Measurements from ENCODE around the gene CNTNAP2. TPM values are rescaled to one million over a fixed set of nuclear protein-coding genes. Genes with fewer than 3 reads are reported as not detected.

The CNTNAP2 gene
- total and polyA plus RNA-seq, 2 of the 13 experiments (the other 11 are each of a cell fraction or from before 2014, with no cell fraction given) = 0.40 to 0.42 TPM

- DNase-seq (ENCODE audit: low spot score) = no peak
- no peak overlapping the region for H3K27ac ChIP-seq (ENCODE audit: extremely low read length, insufficient read depth, low read length)
- TF ChIP-seq HMG20A (CRISPR knock-in tag; IDR thresholded peaks at IDR 0.05; ENCODE audit: borderline replicate concordance) = no peak
- no peak for TF ChIP-seq SMC3 (IDR thresholded peaks at IDR 0.05; ENCODE audit: low read length)
- no peak for TF ChIP-seq BCL6 (CRISPR knock-in tag; IDR thresholded peaks at IDR 0.05)
- no peak for TF ChIP-seq ZNF382 (CRISPR knock-in tag; IDR thresholded peaks at IDR 0.05; ENCODE audit: borderline replicate concordance)
- no peak for TF ChIP-seq CBX2 (IDR thresholded peaks at IDR 0.05; ENCODE audit: low read depth, low read length)
- TF ChIP-seq CBX2 (CRISPR knock-in tag; IDR thresholded peaks at IDR 0.05; ENCODE audit: low read depth) = no peak
- no peak for TF ChIP-seq ZBTB7B (CRISPR knock-in tag; IDR thresholded peaks at IDR 0.05)
- no peak for TF ChIP-seq ZNF784 (CRISPR knock-in tag; IDR thresholded peaks at IDR 0.05; ENCODE audit: borderline replicate concordance)
- TF ChIP-seq SMARCC2 (IDR thresholded peaks at IDR 0.05) = no peak
- TF ChIP-seq TERF1 (CRISPR knock-in tag; IDR thresholded peaks at IDR 0.05) = no peak
- TF ChIP-seq ZXDC (CRISPR knock-in tag; IDR thresholded peaks at IDR 0.05) = no peak
- TF ChIP-seq MEF2D (CRISPR knock-in tag; IDR thresholded peaks at IDR 0.05) = no peak
- no peak for TF ChIP-seq MEIS2 (CRISPR knock-in tag; IDR thresholded peaks at IDR 0.05)
- no peak for TF ChIP-seq EZH2 (conservative IDR thresholded peaks at IDR 0.05; ENCODE audit: low read depth, low read length)
- TF ChIP-seq ZNF329 (CRISPR knock-in tag; IDR thresholded peaks at IDR 0.05; ENCODE audit: low read depth) = no peak
- no peak for TF ChIP-seq FOSL1 (CRISPR knock-in tag; IDR thresholded peaks at IDR 0.05; ENCODE audit: borderline replicate concordance)
- TF ChIP-seq GABPB1 (CRISPR knock-in tag; IDR thresholded peaks at IDR 0.05) = no peak
- H2AFZ ChIP-seq (ENCODE audit: low read length) = no peak overlapping the region
- in situ Hi-C loops (cut with HindIII; ENCODE audit: extremely low pct_ligation_motif_present, low pct_unique_long_range_greater_than_20kb) (no loop called here), intact Hi-C loops (cut with micrococcal nuclease; ENCODE audit: unreplicated experiment) (no loop called here)
- no peak overlapping the region for H3K4me2 ChIP-seq (ENCODE audit: low read depth, low read length)
- no peaks in the 10 kb centered on the region for H3K79me2 ChIP-seq (ENCODE audit: insufficient read depth, low read length)
- 0% methylated on average over 2 of the region's 2 CpGs for WGBS (ENCODE audit: low lambda C conversion rate)
- H3K4me3 ChIP-seq (replicated peaks in 1 of 3; ENCODE audit: insufficient read depth in 1 of 3, low read depth in 2 of 3, low read length in 3 of 3) = no peak overlapping the region
- no peaks in the 10 kb centered on the region for H4K20me1 ChIP-seq (ENCODE audit: insufficient read depth, low read length)
- H3K36me3 ChIP-seq (replicated peaks in 1 of 2; ENCODE audit: control insufficient read depth in 1 of 2, insufficient read depth in 2 of 2, low read length in 2 of 2) = no peaks in the 10 kb centered on the region
- no peak for FAIRE-seq
- POLR2A ChIA-PET = no interaction called here
- H3K9ac ChIP-seq (ENCODE audit: insufficient read depth, low read depth, low read length) = no peak overlapping the region
- H3K4me1 ChIP-seq (ENCODE audit: insufficient read depth, low read length) = no peaks in the 10 kb centered on the region
- ATAC-seq = no peak
- no peaks in the 10 kb centered on the region for H3K27me3 ChIP-seq (ENCODE audit: control insufficient read depth in 1 of 2, insufficient read depth in 2 of 2, low read length in 2 of 2)
- BruUV-seq (replicated peaks) = no TSS peak
- H3K9me3 ChIP-seq (ENCODE audit: low read length) = peaks cover 67% of the 10 kb centered on the region
- CTCF ChIA-PET (ENCODE audit: low intra/inter-chr PET ratio, low total read pairs) = no interaction called here
These were observed 806.2 kb downstream of the CNTNAP2 start for GRCh38 chr7:146922782-146923181.
